GOT3 (cell line): Measurements from ENCODE around the gene NLRX1.
"Not testable (repeated sequence)": the region's sequence is repeated elsewhere in the genome, so short reads cannot be mapped to it uniquely, and the experiment has no call there.

Experiments used
- DNase-seq: peaks from one replicate; lab custom pipeline; 2025; ENCODE audit warnings: mixed read lengths; lab: John Stamatoyannopoulos, UW

NLRX1 gene

GRCh38 chr11:119184399-119184798 lies 15.9 kb downstream of the NLRX1 start:
- not testable (repeated sequence) for DNase-seq

DNA sequence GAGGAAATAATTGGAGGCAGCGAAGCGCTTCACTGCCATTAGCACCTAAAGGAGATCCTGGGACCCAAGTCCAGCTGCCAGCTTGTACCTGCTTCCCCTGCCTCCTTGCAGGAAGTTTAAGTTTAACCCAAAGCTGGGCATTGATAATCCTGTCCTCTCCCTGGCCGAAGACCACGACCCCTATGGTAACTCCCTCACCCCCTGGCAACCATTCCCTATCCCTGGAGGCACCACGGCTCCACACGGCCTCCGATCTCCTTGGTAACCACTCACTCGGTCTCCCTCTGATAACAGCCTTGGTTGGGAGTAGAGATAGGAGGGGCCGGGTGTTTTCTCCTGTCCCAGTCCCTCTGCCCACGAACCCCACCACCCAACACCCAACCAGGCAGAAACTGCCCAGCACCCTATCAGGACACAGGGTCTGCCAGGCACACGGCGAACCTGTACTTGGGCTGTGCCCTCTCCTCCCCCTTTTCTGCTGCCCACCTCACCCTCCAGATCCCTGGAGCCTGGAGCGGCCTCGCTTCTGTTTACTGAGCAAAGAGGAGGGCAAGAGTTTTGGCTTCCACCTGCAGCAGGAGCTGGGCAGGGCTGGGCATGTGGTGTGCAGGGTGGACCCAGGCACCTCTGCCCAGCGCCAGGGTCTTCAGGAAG lies 17.6 kb downstream of the NLRX1 start:
- no peak for DNase-seq

DNA sequence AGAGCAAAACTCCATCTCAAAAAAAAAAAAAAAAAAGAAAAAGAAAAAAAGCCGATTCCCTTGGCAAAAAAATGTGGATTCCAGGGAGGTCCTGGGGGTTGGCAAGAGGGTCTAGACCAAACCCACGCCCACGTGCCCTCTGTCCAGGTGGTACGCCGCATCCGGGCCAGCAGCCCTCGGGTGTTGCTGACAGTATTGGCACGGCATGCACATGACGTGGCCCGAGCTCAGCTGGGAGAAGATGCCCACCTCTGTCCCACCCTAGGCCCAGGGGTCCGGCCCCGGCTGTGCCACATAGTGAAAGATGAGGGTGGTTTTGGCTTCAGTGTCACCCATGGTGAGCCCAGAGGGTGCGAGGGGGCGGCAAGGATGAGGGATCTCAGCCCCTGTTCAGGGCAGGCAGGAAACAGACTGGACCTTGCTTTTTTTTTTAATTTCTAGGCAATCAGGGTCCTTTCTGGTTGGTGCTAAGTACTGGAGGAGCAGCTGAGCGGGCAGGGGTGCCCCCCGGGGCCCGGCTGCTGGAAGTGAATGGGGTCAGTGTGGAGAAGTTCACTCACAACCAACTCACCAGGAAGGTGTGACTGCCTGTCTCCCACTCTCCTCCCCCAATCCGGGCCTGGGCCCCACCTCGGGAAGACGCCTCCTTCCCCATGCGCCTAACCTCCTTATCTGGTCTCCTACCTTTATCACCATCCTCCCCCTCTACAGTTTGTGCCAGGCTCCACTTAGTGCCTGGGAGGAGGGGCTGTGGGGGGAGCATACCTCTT lies 18.8 kb downstream of the NLRX1 start:
- no peak for DNase-seq

- no peak for DNase-seq
Measured at GRCh38 chr11:119188067-119188466, 19.5 kb downstream of the NLRX1 start.

DNA sequence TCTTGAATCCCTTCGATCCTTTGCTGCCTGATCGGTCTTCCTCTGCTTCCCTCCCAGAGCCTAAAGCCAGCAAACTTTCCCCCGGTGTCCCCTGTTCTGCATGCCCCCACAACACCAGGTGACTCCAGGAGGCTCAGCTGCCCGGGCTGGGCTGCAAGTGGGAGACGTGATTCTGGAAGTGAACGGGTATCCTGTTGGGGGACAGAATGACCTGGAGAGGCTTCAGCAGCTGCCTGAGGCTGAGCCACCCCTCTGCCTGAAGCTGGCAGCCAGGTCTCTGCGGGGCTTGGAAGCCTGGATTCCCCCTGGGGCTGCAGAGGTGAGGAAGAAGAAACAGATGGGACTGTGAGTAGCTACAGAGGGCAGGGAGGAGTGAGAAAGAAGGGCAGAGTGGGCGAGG lies 20.4 kb downstream of the NLRX1 start:
- DNase-seq, result no peak

- DNase-seq, result no peak
Measured at GRCh38 chr11:119189393-119189792, 20.9 kb downstream of the NLRX1 start.

DNA sequence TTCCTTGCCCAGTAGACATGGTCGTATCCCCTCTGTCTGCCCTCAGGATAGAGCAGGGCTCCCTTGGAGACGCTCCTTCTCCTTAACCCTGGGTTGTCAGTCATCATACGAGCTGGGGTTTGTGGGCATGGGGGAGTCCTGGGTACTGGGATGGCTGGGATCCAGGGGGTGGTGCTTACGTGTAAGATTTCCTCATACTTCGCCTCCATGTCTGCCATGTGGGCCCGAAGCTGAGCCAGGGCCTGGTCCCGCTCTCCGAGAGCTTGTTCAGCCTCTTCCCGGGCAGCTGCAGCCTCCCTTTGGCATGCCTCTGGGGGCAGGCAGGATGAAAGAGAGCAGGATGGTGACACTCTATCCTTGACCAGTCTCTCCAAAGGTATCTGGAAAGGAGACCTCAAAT lies 22.0 kb downstream of the NLRX1 start:
- DNase-seq, result no peak

DNA sequence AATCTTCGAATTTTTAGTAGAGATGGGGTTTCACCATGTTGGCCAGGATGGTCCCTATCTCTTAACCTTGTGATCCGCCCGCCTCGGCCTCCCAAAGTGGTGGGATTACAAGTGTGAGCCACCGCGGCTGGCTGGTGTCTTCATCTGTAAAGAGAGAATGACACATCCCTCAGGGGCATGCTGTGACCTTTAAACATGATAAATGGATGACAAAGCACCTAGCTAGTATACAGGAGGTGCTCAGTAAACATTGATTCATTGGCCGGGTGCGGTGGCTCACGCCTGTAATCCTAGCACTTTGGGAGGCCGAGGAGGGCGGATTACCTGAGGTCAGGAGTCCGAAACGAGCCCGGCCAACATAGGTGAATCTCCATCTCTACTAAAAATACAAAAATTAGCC lies 22.7 kb downstream of the NLRX1 start:
- not testable (repeated sequence) for DNase-seq

DNA sequence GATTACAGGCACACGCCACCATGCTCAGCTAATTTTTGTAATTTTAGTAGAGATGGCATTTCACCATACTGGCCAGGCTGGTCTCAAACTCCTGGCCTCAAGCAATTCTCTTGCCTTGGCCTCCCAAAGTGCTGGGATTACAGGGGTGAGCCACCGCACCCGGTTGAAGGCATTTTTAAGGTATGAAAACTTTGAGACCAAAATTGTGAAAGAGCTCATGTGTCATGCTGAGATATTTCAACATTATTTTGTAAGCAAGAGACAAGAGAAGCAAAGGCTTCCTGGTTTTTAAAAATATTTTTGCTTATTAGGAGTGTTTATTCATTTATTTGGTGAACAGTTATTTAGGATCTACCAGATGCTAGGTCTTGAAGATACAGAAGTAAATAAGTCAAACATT lies 23.6 kb downstream of the NLRX1 start:
- DNase-seq, result no peak

GRCh38 chr11:119193001-119193400 lies 24.5 kb downstream of the NLRX1 start:
- DNase-seq, result no peak

DNA sequence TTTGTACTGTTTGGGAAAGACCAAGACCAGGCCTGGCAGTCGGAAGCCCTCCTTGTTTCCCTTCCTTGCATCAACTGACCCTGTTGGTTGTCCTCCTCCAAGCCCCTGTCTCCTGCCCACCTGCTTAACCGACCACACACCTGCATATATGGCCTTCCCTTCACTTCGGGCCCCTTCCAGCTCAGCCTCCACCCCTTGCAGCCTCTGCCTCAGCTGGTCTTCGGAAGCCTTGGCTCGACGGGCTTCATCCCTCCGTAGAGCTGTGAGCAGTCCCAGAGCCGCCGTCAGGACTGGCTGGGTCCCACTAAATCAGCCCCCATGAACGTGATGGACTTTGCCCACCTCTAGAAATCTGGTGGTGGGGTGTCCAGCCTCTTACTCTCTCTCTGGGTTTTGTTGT lies 25.1 kb downstream of the NLRX1 start:
- no peak for DNase-seq

DNA sequence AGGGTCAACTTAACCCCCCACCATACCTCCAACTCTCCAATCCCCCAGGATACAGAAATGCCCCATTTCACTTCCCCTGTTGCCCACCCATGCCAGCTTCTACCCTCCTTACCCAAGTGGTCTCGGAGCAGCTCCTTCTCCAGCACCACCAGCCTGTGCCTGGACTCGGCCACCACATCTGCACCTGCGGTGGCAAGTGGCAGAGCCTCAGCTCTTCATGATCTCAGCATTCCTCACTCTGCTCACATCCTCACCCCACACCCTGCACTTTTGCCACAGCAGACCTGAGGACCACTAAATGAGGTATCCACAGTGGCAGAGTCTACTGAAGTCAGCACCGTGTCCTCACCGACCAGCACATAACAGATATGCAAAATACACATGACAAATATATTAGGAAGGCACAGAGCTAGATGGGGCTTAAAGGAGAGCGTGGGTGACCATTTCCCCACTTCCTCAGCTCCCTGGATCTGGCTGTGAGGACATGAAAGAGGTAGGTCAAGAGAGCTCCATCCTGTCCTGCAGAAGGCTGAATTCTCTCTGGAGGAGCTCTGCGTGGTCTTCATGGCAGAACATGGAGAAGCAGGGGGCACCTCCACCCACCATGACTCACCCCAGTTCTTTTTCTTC lies 26.4 kb downstream of the NLRX1 start:
- no peak for DNase-seq

GRCh38 chr11:119195680-119196079 lies 27.2 kb downstream of the NLRX1 start:
- DNase-seq, result no peak

DNA sequence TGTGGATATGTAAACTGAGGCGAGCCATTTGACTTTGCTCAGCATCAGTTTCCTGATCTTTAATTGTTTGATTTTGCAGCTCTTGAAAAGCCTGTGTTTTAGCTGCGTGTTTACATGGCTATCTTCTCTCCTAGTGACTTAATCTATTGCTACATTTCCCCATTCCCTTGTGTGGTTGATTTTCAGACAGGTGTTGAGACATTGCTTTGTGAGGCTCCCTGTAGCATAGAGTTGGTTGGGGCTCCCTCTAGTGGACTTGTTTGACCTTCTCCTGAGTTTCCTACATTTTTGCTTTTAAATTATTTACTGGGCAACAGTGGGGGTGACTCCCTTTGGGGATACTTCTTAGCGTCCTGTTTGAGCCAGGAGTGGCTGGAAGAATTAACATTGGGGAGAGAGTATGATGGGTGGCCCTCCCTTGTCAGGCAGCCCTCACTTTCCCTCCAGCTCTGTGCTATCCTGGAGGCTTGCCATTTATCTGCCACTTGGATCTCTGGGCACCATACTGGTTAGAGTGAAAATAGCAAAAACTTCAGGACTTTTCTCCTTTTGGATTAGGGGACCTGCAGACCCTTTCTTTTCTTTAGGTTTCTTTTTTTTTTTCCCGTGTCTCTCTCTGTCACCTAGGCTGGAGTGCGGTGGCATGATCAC lies 28.4 kb downstream of the NLRX1 start:
- DNase-seq, result no peak

DNA sequence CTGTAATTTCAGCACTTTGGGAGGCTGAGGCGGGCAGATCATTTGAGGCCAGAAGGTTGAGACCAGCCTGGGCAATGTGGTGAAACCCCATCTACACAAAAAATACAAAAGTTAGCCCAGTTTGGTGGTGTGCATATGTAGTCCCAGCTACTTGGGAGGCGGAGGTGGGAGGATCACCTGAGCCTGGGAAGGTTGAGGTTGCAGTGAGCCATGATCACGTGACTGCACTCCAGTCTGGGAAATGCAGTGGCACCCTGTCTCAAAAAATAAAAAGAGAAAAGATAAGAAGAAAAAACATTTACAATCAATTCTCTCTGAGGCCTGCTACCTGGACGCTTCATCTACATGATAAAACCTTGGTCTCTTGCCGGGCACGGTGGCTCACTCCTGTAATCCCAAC lies 30.4 kb downstream of the NLRX1 start:
- DNase-seq, result no peak

- DNase-seq, result not testable (repeated sequence)
Measured at GRCh38 chr11:119201236-119201635, 32.7 kb downstream of the NLRX1 start.

GRCh38 chr11:119202554-119202953 lies 34.0 kb downstream of the NLRX1 start:
- no peak for DNase-seq

DNA sequence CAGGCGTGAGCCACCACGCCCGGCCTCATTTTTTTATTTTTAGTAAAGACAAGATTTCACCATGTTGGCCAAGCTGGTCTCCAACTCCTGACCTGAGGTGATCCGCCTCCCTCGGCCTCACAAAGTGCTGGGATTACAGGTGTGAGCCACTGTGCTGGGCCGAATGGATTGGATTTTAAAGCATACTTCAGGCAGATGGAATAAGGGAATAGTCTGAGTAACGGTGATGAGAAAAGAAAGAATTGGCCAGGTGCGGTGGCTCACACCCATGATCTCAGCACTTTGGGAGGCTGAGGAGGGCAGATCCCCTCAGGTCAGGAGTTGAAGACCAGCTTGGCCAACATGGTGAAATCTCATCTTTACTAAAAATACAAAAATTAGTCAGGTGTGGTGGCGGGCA lies 35.5 kb downstream of the NLRX1 start:
- no peak for DNase-seq

DNA sequence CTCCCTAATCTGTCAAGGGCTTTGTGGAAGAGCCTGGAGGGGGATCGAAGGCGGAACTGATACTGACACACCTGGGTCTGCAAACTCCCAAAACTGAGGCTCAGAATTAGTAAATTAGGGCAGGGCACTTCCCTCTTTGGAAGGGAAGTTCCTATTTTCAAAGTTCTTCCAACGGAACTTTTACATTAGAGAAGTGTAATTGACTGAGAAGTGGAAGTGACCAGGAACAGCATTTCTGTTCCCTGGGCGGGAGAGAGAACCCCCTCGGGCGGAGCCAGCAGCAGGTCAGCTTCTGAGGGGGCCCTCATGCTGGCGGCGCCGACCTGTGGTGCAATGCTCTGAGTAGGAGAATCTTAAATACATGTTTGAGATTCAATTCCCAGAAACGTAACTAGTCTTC lies 36.6 kb downstream of the NLRX1 start:
- DNase-seq, result no peak

DNA sequence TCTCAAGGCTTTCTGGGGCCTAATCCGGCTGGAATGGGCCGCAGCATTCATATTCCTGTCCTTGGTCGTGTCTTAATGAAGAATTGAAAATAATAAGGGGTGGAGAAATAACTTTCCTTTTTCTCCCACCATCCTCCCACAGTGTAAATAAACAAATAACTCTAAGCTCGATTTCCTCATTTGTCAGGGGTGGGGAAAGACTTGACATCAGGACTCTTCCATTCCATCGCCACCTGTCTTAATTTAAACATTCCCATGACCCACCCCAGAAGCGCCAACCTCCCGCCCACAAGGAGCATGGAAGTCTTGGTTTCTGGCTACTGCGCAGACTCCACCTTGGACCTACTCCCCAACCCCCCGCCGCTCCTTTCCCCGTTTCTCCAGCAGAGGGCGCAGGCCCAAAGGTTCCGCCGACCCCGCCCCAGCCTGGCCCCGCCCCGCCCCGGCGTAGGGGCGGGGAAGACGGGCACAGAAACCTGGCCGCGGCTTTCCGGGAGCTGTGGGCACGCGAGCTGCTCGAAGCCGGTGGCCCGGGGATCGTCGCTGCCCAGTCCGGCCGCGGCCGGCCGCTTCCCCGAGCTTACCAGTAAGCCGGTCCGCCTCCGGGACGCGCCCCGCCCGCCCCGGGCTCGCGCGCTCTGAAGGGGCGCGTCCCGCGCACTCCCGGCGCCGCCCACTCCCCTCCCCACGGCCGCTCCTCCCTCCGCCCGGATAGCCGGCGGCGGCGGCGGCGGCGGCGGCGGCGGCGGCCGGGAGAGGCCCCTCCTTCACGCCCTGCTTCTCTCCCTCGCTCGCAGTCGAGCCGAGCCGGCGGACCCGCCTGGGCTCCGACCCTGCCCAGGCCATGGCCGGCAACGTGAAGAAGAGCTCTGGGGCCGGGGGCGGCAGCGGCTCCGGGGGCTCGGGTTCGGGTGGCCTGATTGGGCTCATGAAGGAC lies 37.3 kb downstream of the NLRX1 start, which contains the start of gene CBL:
CBL (plus strand) TSS at position 766 of the 937 bp plus-strand sequence; CDS start at position 845, 79 bp downstream.
- DNase-seq, result peak; percentile 21
